ENCODE measurements around the gene SMARCAL1. TPM values are rescaled to one million over a fixed set of nuclear protein-coding genes. Genes with fewer than 3 reads are reported as not detected.
A peak's percentile ranks its signal among the peaks of the same experiment; 100 is the strongest.

Gene SMARCAL1
- total and polyA plus RNA-seq, 9 of the 15 experiments (the other 6 are each of a cell fraction or from before 2014, with no cell fraction given), result 8.2 to 27.9 (median 12.4) TPM

DNA sequence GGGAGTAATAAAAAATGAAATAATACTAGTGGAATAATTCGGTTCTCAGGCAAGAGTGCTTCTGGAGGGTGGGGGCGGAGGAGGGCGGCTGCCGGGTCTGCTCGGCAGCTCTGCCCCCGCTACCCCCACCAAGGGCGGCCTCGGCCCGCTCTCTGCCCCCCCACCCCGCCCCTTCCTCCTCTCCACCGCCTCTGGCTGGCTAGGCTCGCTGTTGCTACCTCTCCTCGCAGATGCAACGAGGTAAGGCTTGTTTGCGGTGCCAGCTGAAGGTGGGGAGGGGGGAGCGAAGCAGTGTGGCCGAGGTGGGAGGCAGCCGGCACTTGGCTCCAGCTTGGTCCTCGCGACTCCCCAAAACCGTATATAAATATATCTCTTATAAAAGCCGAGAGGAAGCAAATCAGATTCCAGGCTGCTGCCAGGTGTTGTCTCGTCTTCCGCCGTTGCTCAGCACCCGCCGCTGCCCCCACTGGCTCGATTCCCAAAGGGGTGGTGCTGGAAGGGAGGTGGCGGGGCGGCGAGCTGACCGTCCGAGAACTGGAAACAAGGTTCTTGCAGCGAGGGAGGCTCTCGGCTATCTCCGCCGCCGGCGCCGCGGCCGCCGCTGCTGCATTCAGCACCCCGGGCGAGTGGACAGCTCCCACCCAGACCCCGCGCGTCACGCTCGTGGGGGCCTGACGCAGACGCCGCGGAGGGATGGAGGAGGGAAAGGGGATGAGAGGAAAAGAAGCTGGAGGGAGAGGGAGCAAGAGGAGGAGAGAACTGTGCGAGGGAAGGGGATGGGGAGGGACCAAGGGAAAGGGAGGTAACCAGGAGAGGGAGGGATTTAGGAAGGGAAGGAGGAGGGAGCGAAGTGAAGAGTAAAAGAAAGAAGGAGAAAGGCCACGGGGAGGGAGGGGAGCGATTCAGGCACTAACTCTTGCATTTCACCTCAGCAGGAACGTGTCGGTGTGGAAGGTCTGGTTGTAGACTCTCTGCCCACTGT is 40.3 kb upstream of the SMARCAL1 start, which contains the start of gene MARCHF4 (continued):
- TF ChIP-seq WHSC1 (IDR thresholded peaks at IDR 0.05; ENCODE audit: low read length) (no peak), ZNF583 (CRISPR knock-in tag; IDR thresholded peaks at IDR 0.05) (no peak), ZNF766 (CRISPR knock-in tag; conservative IDR thresholded peaks at IDR 0.05) (peak; percentile 77), EZH2 (IDR thresholded peaks at IDR 0.05; ENCODE audit: borderline replicate concordance, low read depth, low read length) (no peak), SIX5 (IDR thresholded peaks at IDR 0.05; ENCODE audit: borderline replicate concordance in 1 of 2, insufficient read depth in 1 of 2, low read depth in 1 of 2, low read length in 2 of 2) (no peak), CBX3 (IDR thresholded peaks at IDR 0.05; ENCODE audit: borderline replicate concordance in 1 of 2, low read length in 2 of 2) (no peak), SETDB1 (IDR thresholded peaks at IDR 0.05; ENCODE audit: low read length) (no peak), ZNF184 (CRISPR knock-in tag; IDR thresholded peaks at IDR 0.05) (no peak), XRCC4 (IDR thresholded peaks at IDR 0.05; ENCODE audit: extremely low read depth, insufficient read depth, insufficient read length) (no peak), ZNF699 (CRISPR knock-in tag; IDR thresholded peaks at IDR 0.05; ENCODE audit: insufficient replicate concordance) (no peak), ZFPM2 (CRISPR knock-in tag; IDR thresholded peaks at IDR 0.05) (no peak), NR4A1 (CRISPR knock-in tag; IDR thresholded peaks at IDR 0.05) (no peak), NR4A1 (tag; IDR thresholded peaks at IDR 0.05) (no peak), REST (IDR thresholded peaks at IDR 0.05; ENCODE audit: borderline replicate concordance) (peak; percentile 99), REST (CRISPR knock-in tag; IDR thresholded peaks at IDR 0.05; ENCODE audit: low read depth) (peak; percentile 99), EHMT2 (IDR thresholded peaks at IDR 0.05) (peak; percentile 99)
- TF ChIP-seq, protein P1, sequence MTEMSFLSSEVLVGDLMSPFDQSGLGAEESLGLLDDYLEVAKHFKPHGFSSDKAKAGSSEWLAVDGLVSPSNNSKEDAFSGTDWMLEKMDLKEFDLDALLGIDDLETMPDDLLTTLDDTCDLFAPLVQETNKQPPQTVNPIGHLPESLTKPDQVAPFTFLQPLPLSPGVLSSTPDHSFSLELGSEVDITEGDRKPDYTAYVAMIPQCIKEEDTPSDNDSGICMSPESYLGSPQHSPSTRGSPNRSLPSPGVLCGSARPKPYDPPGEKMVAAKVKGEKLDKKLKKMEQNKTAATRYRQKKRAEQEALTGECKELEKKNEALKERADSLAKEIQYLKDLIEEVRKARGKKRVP (CRISPR knock-in tag; IDR thresholded peaks at IDR 0.05), result 0 out of 2 replicates have a peak, but pooled peaks have one; percentile 27

Data from K562 (cell line).